GM15510 (cell line): ENCODE measurements around the gene AMFR.

ENCODE experiments used
- POLR2A ChIP-seq: IDR thresholded peaks from 3 replicates; pipeline ENCODE4 v1.6.1; 2011; ENCODE audit warnings: borderline replicate concordance; ENCODE audit not compliant: insufficient read length; ENCODE audit errors: extremely low read depth

Gene AMFR

GRCh38 chr16:56346131-56346890 is 79.0 kb downstream of the AMFR start:
- no peak for TF ChIP-seq POLR2A

- TF ChIP-seq POLR2A: no peak
These were observed 79.8 kb downstream of the AMFR start for GRCh38 chr16:56345406-56346050.

- TF ChIP-seq POLR2A: no peak
These were observed 80.6 kb downstream of the AMFR start for GRCh38 chr16:56344518-56345405.

GRCh38 chr16:56343661-56344517 is 81.5 kb downstream of the AMFR start:
- no peak for TF ChIP-seq POLR2A

GRCh38 chr16:56341656-56342399 is 83.5 kb downstream of the AMFR start:
- no peak for TF ChIP-seq POLR2A

- no peak for TF ChIP-seq POLR2A
These were observed 84.4 kb downstream of the AMFR start for GRCh38 chr16:56340864-56341365.

GRCh38 chr16:56340416-56340815 is 84.9 kb downstream of the AMFR start:
- no peak for TF ChIP-seq POLR2A

- no peak for TF ChIP-seq POLR2A
These were observed 85.7 kb downstream of the AMFR start for GRCh38 chr16:56339431-56340195.

- no peak for TF ChIP-seq POLR2A
These were observed 86.6 kb downstream of the AMFR start for GRCh38 chr16:56338566-56339318.

- no peak for TF ChIP-seq POLR2A
These were observed 87.5 kb downstream of the AMFR start for GRCh38 chr16:56337858-56338325.

GRCh38 chr16:56337131-56337857 is 88.1 kb downstream of the AMFR start:
- TF ChIP-seq POLR2A: no peak
